Ovary (tissue), 3 donors: ENCODE results near the gene GALNTL6.

ENCODE experiments used
- CTCF ChIP-seq, 3 donors: fragments of 450-650 bp in 2 of 3; fragments of 200-600 bp in 1 of 3; IDR thresholded peaks; one replicate each; pipeline versions ENCODE4 v1.5.1 to v1.8.0; 2016 to 2022; ENCODE audit warnings: antibody characterized with exemption in 3 of 3, mild to moderate bottlenecking in 1 of 3
- POLR2A ChIP-seq: fragments of 450-650 bp; IDR thresholded peaks from one replicate; pipeline ENCODE4 v1.6.1; 2017; ENCODE audit warnings: antibody characterized with exemption, mild to moderate bottlenecking, moderate library complexity
- donor health status: DM: no; HTN: no; CAD: no.

- TF ChIP-seq CTCF (IDR thresholded peaks at IDR 0.05) (no peak), POLR2A (no peak)
These were observed 840.5 kb downstream of the GALNTL6 start for GRCh38 chr4:172653676-172654075.
